ENCODE data around the gene SPATS2L. TPM values are rescaled to one million over a fixed set of nuclear protein-coding genes. Genes with fewer than 3 reads are reported as not detected.

Gene SPATS2L
- total and polyA plus RNA-seq, 2 experiments from 2014 or later: 118 to 154 TPM

DNA sequence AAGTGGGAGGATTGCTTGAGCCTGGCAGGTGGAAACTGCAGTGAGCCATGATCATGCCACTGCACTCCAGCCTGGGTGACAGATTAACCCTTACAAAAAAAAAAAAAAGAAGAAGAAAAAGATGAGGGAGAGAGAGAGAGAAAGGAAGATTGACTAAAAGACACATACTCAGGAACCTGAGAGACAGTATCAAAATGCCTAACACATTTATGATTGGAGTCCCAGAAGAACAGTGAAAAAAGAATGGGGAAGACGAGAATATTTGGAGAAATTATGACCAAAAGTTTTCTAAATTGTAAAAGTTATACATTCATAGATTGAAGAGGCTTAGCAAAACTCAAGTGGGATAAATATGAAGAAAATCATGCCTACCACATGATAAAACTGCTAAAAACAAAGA, 19.9 kb upstream of the SPATS2L start (continued):
- TF ChIP-seq CREB1 (CRISPR knock-in tag; IDR thresholded peaks at IDR 0.05; ENCODE audit: low read depth) (no peak), NANOG (IDR thresholded peaks at IDR 0.05; ENCODE audit: borderline replicate concordance) (no peak), POLR2AphosphoS5 (IDR thresholded peaks at IDR 0.05; ENCODE audit: low read depth) (no peak), JUNB (IDR thresholded peaks at IDR 0.05; ENCODE audit: unreplicated experiment) (no peak), EZH2phosphoT487 (IDR thresholded peaks at IDR 0.05; ENCODE audit: unreplicated experiment) (no peak)
- TF ChIP-seq, protein P1, sequence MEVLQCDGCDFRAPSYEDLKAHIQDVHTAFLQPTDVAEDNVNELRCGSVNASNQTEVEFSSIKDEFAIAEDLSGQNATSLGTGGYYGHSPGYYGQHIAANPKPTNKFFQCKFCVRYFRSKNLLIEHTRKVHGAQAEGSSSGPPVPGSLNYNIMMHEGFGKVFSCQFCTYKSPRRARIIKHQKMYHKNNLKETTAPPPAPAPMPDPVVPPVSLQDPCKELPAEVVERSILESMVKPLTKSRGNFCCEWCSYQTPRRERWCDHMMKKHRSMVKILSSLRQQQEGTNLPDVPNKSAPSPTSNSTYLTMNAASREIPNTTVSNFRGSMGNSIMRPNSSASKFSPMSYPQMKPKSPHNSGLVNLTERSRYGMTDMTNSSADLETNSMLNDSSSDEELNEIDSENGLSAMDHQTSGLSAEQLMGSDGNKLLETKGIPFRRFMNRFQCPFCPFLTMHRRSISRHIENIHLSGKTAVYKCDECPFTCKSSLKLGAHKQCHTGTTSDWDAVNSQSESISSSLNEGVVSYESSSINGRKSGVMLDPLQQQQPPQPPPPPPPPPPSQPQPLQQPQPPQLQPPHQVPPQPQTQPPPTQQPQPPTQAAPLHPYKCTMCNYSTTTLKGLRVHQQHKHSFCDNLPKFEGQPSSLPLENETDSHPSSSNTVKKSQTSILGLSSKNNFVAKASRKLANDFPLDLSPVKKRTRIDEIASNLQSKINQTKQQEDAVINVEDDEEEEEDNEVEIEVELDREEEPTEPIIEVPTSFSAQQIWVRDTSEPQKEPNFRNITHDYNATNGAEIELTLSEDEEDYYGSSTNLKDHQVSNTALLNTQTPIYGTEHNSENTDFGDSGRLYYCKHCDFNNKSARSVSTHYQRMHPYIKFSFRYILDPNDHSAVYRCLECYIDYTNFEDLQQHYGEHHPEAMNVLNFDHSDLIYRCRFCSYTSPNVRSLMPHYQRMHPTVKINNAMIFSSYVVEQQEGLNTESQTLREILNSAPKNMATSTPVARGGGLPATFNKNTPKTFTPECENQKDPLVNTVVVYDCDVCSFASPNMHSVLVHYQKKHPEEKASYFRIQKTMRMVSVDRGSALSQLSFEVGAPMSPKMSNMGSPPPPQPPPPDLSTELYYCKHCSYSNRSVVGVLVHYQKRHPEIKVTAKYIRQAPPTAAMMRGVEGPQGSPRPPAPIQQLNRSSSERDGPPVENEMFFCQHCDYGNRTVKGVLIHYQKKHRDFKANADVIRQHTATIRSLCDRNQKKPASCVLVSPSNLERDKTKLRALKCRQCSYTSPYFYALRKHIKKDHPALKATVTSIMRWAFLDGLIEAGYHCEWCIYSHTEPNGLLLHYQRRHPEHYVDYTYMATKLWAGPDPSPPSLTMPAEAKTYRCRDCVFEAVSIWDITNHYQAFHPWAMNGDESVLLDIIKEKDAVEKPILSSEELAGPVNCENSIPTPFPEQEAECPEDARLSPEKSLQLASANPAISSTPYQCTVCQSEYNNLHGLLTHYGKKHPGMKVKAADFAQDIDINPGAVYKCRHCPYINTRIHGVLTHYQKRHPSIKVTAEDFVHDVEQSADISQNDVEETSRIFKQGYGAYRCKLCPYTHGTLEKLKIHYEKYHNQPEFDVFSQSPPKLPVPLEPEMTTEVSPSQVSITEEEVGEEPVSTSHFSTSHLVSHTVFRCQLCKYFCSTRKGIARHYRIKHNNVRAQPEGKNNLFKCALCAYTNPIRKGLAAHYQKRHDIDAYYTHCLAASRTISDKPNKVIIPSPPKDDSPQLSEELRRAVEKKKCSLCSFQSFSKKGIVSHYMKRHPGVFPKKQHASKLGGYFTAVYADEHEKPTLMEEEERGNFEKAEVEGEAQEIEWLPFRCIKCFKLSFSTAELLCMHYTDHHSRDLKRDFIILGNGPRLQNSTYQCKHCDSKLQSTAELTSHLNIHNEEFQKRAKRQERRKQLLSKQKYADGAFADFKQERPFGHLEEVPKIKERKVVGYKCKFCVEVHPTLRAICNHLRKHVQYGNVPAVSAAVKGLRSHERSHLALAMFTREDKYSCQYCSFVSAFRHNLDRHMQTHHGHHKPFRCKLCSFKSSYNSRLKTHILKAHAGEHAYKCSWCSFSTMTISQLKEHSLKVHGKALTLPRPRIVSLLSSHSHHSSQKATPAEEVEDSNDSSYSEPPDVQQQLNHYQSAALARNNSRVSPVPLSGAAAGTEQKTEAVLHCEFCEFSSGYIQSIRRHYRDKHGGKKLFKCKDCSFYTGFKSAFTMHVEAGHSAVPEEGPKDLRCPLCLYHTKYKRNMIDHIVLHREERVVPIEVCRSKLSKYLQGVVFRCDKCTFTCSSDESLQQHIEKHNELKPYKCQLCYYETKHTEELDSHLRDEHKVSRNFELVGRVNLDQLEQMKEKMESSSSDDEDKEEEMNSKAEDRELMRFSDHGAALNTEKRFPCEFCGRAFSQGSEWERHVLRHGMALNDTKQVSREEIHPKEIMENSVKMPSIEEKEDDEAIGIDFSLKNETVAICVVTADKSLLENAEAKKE (CRISPR knock-in tag; IDR thresholded peaks at IDR 0.05): no peak

DNA sequence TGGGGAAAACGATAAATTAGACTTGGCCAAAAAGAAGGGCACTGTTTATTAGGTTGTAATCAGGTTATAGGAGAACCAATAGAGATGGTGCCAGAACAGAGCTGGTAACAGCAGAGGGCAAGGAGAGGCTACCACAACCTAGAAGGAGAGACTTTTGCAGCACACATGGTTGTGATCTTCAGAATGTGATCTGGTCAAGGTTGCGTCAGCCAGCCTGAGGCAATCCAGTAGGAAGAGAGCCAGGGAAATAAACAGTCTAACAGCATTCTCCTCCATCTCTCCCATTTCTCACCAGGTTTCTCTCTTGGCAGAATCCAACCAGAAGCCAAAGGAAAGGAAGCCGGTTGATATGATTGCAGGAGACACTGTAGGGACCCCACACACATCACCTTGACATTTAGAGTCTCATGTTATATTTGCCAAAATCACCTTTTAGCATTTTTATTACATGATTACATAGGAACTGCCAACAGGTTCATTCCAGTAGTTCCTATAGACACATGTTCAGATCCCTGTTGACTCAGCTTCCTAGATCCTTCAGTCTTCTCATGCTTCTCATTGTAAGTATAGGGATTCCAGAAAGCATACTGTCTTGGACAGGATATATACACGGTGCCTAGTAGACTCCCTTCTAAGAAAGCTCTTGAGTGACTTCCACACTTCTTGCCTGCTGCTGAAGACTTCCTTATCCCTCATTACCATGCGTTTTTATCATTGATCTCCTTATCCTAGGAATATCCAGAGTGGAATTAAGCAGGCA, 17.6 kb upstream of the SPATS2L start:
- H3K27ac Mint-ChIP-seq: no peak overlapping the region
- no peaks in the 10 kb centered on the region for H3F3A ChIP-seq (replicated peaks; ENCODE audit: low read depth)
- H3K27ac ChIP-seq (ENCODE audit: low read depth): no peak overlapping the region
- no peaks in the 10 kb centered on the region for H3K9me3 Mint-ChIP-seq
- DNase-seq (ENCODE audit: low spot score) (no peak), ATAC-seq (no peak)
- H3K4me2 ChIP-seq: no peak overlapping the region
- H3K4me1 Mint-ChIP-seq: peaks cover 5% of the 10 kb centered on the region; the same call in 1 of the 3 replicates
- H3K4me3 ChIP-seq: no peak overlapping the region
- no peaks in the 10 kb centered on the region; the same call in 2 of the 3 replicates for H3K36me3 Mint-ChIP-seq (ENCODE audit: low read depth)
- H3K27me3 Mint-ChIP-seq (ENCODE audit: insufficient read depth, low read depth, poor library complexity): no peaks in the 10 kb centered on the region
- H4K20me1 ChIP-seq (replicated peaks; ENCODE audit: insufficient read depth): no peaks in the 10 kb centered on the region
- H3K4me1 ChIP-seq (ENCODE audit: insufficient read depth): no peaks in the 10 kb centered on the region
- H3K27me3 ChIP-seq (ENCODE audit: insufficient read depth): no peaks in the 10 kb centered on the region
- H3K4me3 Mint-ChIP-seq: no peak overlapping the region
- peaks cover 9% of the 10 kb centered on the region; the same call in 1 of the 2 replicates for H3K9me2 ChIP-seq (ENCODE audit: insufficient read depth)
- H3K79me2 ChIP-seq (replicated peaks; ENCODE audit: insufficient read depth): no peaks in the 10 kb centered on the region
- H3K36me3 ChIP-seq (ENCODE audit: insufficient read depth): no peaks in the 10 kb centered on the region
- 0 out of 2 replicates have a peak overlapping the region, but pooled peaks have one; percentile 14 for H2AFZ ChIP-seq
- TF ChIP-seq NANOG (IDR thresholded peaks at IDR 0.05; ENCODE audit: borderline replicate concordance): no peak
- no peak for TF ChIP-seq STAT1 (IDR thresholded peaks at IDR 0.05; ENCODE audit: unreplicated experiment)
- TF ChIP-seq, protein P2, sequence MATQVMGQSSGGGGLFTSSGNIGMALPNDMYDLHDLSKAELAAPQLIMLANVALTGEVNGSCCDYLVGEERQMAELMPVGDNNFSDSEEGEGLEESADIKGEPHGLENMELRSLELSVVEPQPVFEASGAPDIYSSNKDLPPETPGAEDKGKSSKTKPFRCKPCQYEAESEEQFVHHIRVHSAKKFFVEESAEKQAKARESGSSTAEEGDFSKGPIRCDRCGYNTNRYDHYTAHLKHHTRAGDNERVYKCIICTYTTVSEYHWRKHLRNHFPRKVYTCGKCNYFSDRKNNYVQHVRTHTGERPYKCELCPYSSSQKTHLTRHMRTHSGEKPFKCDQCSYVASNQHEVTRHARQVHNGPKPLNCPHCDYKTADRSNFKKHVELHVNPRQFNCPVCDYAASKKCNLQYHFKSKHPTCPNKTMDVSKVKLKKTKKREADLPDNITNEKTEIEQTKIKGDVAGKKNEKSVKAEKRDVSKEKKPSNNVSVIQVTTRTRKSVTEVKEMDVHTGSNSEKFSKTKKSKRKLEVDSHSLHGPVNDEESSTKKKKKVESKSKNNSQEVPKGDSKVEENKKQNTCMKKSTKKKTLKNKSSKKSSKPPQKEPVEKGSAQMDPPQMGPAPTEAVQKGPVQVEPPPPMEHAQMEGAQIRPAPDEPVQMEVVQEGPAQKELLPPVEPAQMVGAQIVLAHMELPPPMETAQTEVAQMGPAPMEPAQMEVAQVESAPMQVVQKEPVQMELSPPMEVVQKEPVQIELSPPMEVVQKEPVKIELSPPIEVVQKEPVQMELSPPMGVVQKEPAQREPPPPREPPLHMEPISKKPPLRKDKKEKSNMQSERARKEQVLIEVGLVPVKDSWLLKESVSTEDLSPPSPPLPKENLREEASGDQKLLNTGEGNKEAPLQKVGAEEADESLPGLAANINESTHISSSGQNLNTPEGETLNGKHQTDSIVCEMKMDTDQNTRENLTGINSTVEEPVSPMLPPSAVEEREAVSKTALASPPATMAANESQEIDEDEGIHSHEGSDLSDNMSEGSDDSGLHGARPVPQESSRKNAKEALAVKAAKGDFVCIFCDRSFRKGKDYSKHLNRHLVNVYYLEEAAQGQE (IDR thresholded peaks at IDR 0.05; ENCODE audit: unreplicated experiment): no peak
- TF ChIP-seq, protein P3, sequence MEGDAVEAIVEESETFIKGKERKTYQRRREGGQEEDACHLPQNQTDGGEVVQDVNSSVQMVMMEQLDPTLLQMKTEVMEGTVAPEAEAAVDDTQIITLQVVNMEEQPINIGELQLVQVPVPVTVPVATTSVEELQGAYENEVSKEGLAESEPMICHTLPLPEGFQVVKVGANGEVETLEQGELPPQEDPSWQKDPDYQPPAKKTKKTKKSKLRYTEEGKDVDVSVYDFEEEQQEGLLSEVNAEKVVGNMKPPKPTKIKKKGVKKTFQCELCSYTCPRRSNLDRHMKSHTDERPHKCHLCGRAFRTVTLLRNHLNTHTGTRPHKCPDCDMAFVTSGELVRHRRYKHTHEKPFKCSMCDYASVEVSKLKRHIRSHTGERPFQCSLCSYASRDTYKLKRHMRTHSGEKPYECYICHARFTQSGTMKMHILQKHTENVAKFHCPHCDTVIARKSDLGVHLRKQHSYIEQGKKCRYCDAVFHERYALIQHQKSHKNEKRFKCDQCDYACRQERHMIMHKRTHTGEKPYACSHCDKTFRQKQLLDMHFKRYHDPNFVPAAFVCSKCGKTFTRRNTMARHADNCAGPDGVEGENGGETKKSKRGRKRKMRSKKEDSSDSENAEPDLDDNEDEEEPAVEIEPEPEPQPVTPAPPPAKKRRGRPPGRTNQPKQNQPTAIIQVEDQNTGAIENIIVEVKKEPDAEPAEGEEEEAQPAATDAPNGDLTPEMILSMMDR (conservative IDR thresholded peaks at IDR 0.05; ENCODE audit: low read depth in 2 of 2): no peak
- no peak for TF ChIP-seq CREB1 (CRISPR knock-in tag; IDR thresholded peaks at IDR 0.05; ENCODE audit: low read depth)
- no peak for TF ChIP-seq EZH2phosphoT487 (IDR thresholded peaks at IDR 0.05; ENCODE audit: unreplicated experiment)
- no peak for TF ChIP-seq ZNF114 (CRISPR knock-in tag; IDR thresholded peaks at IDR 0.05)
- no peak for TF ChIP-seq ZNF331 (CRISPR knock-in tag; IDR thresholded peaks at IDR 0.05; ENCODE audit: low read depth)
- no peak for TF ChIP-seq JUNB (IDR thresholded peaks at IDR 0.05; ENCODE audit: unreplicated experiment)
- no peak for TF ChIP-seq EZH2 (IDR thresholded peaks at IDR 0.05; ENCODE audit: low read depth, unreplicated experiment)

Measured in GM23338 (cell line).